Activated CD8-positive, alpha-beta T cell treated with anti-CD3 and anti-CD28 coated beads for 36 hours (primary cell): Measurements from ENCODE around the gene RAB9B. TPM values are rescaled to one million over a fixed set of nuclear protein-coding genes. Genes with fewer than 3 reads are reported as not detected.

ENCODE experiments used
- ATAC-seq: fragments of 200-7000 bp; cut with Tn5 transposase; one replicate; pipeline ENCODE4 v1.10.0; 2021; ENCODE audit warnings: mild to moderate bottlenecking, moderate library complexity
- CTCF ChIA-PET: fragments of 350-600 bp; sonication (Branson Sonifier 250); formaldehyde crosslinking; loops from one replicate; lab custom pipeline; 2021; ENCODE audit warnings: antibody characterized with exemption; lab: Charles Lee
- POLR2A ChIA-PET: fragments of 350-600 bp; sonication (Branson Sonifier 250); formaldehyde crosslinking; loops from one replicate; lab custom pipeline; 2021; ENCODE audit warnings: antibody characterized with exemption; lab: Charles Lee
- DNase-seq: peaks from one replicate; pipeline ENCODE4 v3.0.0-alpha.2; 2020
- H3K27ac Mint-ChIP-seq: one replicate; pipeline ENCODE4 v1.8.0; 2021; ENCODE audit warnings: mild to moderate bottlenecking, mixed read lengths
- H3K27me3 Mint-ChIP-seq: one replicate; pipeline ENCODE4 v1.8.0; 2021; ENCODE audit warnings: mixed read lengths
- H3K36me3 Mint-ChIP-seq: one replicate; pipeline ENCODE4 v1.8.0; 2021; ENCODE audit warnings: low read depth, mixed read lengths
- H3K4me1 Mint-ChIP-seq: one replicate; pipeline ENCODE4 v1.8.0; 2021; ENCODE audit warnings: low read depth, mixed read lengths
- H3K4me3 Mint-ChIP-seq: one replicate; pipeline ENCODE4 v1.8.0; 2021; ENCODE audit warnings: mild to moderate bottlenecking, moderate library complexity, mixed read lengths
- H3K9me3 Mint-ChIP-seq: one replicate; pipeline ENCODE4 v1.8.0; 2021; ENCODE audit warnings: mixed read lengths
- CTCF ChIP-seq: fragments of 200-600 bp; IDR thresholded peaks from one replicate; pipeline ENCODE4 v1.8.0; 2022; ENCODE audit warnings: antibody characterized with exemption, mild to moderate bottlenecking
- intact Hi-C: fragments of 100-400 bp; cut with micrococcal nuclease; formaldehyde crosslinking; loops from one replicate; pipeline ENCODE4 v1.10.0; 2022
- total RNA-seq, 2 experiments: library from RNA; stranded (reverse); gene quantifications; one replicate each; pipeline ENCODE4 v1.2.3, GENCODE V29; 2021

Gene RAB9B, protein sequence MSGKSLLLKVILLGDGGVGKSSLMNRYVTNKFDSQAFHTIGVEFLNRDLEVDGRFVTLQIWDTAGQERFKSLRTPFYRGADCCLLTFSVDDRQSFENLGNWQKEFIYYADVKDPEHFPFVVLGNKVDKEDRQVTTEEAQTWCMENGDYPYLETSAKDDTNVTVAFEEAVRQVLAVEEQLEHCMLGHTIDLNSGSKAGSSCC
- total RNA-seq = under 1 TPM; 0.38 to 0.45 TPM

DNA sequence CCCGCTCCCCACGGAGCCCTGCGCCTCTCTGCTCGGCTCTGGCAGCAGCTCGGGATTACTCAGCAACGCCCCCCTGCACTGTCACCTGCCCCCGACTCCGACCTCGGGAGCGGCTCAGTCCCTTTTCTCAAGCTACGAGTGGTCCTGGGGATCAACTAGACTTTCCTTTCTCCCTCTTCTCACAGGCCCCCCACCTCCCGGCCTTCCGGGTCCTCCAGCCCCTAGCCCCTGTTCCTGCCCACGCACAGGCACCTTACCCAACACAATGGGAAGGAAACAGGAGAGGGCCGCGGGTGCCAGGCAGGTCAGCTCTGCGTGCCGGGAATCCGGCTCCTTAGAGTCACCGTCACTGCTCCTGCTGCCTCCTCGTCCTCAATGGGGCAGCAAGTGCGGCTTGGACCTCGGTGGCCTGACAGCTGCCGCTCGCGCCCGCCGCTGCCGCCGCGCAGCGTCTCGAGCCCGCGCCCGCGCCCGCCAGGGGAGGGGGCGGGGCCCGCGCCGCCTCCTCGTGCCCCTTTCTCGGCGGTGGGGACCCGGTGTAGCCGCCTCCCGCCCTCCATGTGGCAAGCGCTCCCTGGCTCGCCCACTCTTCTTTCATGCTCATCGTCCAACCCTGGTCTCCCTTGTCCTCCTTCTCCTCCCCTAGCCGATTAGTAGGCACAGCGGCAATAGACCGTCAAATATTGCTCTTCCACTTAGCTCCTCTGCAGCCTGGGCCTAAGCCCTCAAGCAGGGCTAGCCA is at the start of gene RAB9B:
RAB9B (minus strand) TSS at position 455 of the 742 bp plus-strand sequence. CDS start 6,473 bp downstream, outside the sequence.
- Mint-ChIP-seq H3K4me1 (peaks cover 3% of the 10 kb centered on the region), H3K27me3 (peaks cover 8% of the 10 kb centered on the region), H3K9me3 (no peaks in the 10 kb centered on the region), H3K4me3 (peak within 1 kb of the TSS; percentile 76), H3K36me3 (no peaks in the 10 kb centered on the region), H3K27ac (peak within 1 kb of the TSS; percentile 63)
- no peak for TF ChIP-seq CTCF
- DNase-seq (peak; percentile 74), ATAC-seq (peak; percentile 99)
- intact Hi-C loops = no loop called here
- CTCF ChIA-PET = interaction anchor here (0.7 to 2.4 kb wide), 5 partner anchors 13 to 299 kb away, joined by 3 to 12 read pairs (median 3); no protein-coding TSS in a partner anchor
- POLR2A ChIA-PET = interaction anchor here (1.7 kb wide), 1 partner anchor 10 kb away, joined by 5 read pairs; no protein-coding TSS in a partner anchor

GRCh38 chrX:103879339-103879738 is 47.3 kb upstream of the RAB9B start:
- H3K4me3 Mint-ChIP-seq = no peak overlapping the region
- H3K27ac Mint-ChIP-seq = no peak overlapping the region
- ATAC-seq (no peak), DNase-seq (no peak)
- intact Hi-C loops = no loop called here
- peaks cover 5% of the 10 kb centered on the region for H3K4me1 Mint-ChIP-seq
- no peaks in the 10 kb centered on the region for H3K36me3 Mint-ChIP-seq
- ChIA-PET CTCF (no interaction called here), POLR2A (no interaction called here)
- TF ChIP-seq CTCF = no peak
- H3K27me3 Mint-ChIP-seq = no peaks in the 10 kb centered on the region
- no peaks in the 10 kb centered on the region for H3K9me3 Mint-ChIP-seq

DNA sequence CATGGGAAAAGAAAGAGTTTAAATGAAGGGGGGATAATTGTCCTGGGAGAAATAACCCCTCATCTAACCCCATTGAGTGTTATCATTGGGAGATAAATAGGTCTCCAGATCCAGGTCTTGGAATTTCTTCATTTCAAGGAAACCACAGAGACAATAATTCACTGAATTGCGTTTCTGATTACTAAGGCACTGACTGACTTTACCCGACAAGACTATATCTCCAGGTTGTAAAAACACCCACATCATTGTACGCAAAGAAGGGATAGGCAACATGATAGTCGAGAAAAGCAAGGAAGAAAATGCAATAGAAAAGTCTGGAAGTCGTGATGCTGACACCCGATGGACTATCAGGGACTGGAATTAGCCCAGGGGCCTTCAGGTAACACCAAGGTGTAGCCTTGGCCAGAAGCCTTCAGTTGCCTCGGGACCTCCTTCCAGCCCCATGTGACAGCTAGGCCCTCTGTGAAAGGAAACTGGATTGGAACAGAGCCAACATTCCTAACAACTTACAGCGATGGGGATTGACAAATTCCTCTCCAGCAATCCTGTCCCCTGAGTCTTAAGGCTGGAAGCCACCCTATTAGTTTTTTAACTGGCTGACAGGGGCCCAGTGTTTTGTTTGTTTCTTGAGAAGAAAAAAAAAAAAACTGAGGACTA is 46.5 kb upstream of the RAB9B start:
- intact Hi-C loops = no loop called here
- Mint-ChIP-seq H3K4me3 (no peak overlapping the region), H3K4me1 (peaks cover 5% of the 10 kb centered on the region), H3K27ac (no peak overlapping the region), H3K36me3 (no peaks in the 10 kb centered on the region), H3K9me3 (no peaks in the 10 kb centered on the region), H3K27me3 (no peaks in the 10 kb centered on the region)
- DNase-seq (no peak), ATAC-seq (no peak)
- TF ChIP-seq CTCF = no peak
- CTCF ChIA-PET = no interaction called here
- POLR2A ChIA-PET = no interaction called here

DNA sequence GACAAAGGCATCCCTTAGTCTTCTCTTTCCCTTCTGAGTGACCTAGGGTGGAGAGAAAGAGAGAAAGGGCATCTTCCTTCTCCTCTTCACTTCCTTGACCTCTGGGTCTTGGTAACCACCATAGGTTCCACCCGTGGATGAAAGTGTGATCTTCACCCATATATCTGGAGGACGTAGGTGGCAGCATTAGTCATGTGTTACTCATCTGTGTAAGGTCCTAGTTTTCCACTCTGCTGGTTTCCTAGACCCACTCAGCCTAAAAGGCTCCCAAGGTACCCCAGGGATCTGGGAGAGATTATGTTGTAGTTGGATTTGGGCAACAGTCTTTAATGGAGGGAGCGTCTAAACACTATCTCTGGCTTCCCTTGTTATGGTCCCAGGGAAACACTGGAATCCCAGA is 45.5 kb upstream of the RAB9B start:
- ChIA-PET POLR2A (no interaction called here), CTCF (no interaction called here)
- ATAC-seq = no peak
- H3K4me1 Mint-ChIP-seq = peaks cover 5% of the 10 kb centered on the region
- no peaks in the 10 kb centered on the region for H3K9me3 Mint-ChIP-seq
- no peaks in the 10 kb centered on the region for H3K27me3 Mint-ChIP-seq
- H3K36me3 Mint-ChIP-seq = no peaks in the 10 kb centered on the region
- H3K27ac Mint-ChIP-seq = no peak overlapping the region
- no peak for DNase-seq
- no peak overlapping the region for H3K4me3 Mint-ChIP-seq
- intact Hi-C loops = no loop called here
- no peak for TF ChIP-seq CTCF
